HEK293 (cell line): ENCODE data around the gene TSSK3.

Source experiments
- CTCF ChIA-PET: fragments of 350-600 bp; formaldehyde crosslinking; extraction: SDS; loops from one replicate; lab custom pipeline; 2021; ENCODE audit warnings: antibody characterized with exemption; lab: Yijun Ruan, JAX
- POLR2A ChIA-PET: fragments of 300-600 bp; formaldehyde crosslinking; extraction: SDS; loops from one replicate; lab custom pipeline; 2020; ENCODE audit warnings: antibody characterized with exemption, inconsistent platforms; lab: Yijun Ruan, JAX
- H3K27ac ChIP-seq: fragments of 200-500 bp; sonication (Bioruptor generic); 2 replicates; pipeline ENCODE4 v1.5.1; 2014; ENCODE audit warnings: low read depth, low read length, control low read depth, inconsistent platforms; ENCODE audit errors: extremely low read depth
- H3K36me3 ChIP-seq, 2 experiments: fragments of 200-500 bp in 1 of 2; sonication (Bioruptor generic) in 1 of 2; 1 replicate in 1 of 2; 2 replicates in 1 of 2; pipeline ENCODE4 v1.5.1; 2014 to 2017; ENCODE audit warnings: inconsistent platforms in 2 of 2, low read length in 2 of 2; ENCODE audit not compliant: control insufficient read depth in 2 of 2, insufficient read depth in 1 of 2
- H3K4me1 ChIP-seq: fragments of 200-500 bp; sonication (Bioruptor generic); 2 replicates; pipeline ENCODE4 v1.5.1; 2014; ENCODE audit warnings: mild to moderate bottlenecking, low read length, inconsistent platforms; ENCODE audit not compliant: control insufficient read depth, insufficient read depth
- H3K4me3 ChIP-seq: 2 replicates; pipeline ENCODE4 v1.5.1; 2011; ENCODE audit warnings: low read depth, mild to moderate bottlenecking, control low read depth, low read length, moderate library complexity
- H3K9me3 ChIP-seq: fragments of 200-500 bp; sonication (Bioruptor generic); 2 replicates; pipeline ENCODE4 v1.5.1; 2014; ENCODE audit warnings: low read depth, low read length, inconsistent platforms; ENCODE audit not compliant: control insufficient read depth, insufficient read depth
- SALL2 ChIP-seq: fragments of 450-650 bp; formaldehyde crosslinking; IDR thresholded peaks from 2 replicates; pipeline ENCODE4 v1.5.0; 2017; ENCODE audit warnings: missing biosample characterization, mild to moderate bottlenecking, missing genetic modification characterization, borderline replicate concordance
- ZBTB17 ChIP-seq: fragments of 450-650 bp; formaldehyde crosslinking; IDR thresholded peaks from 2 replicates; pipeline ENCODE4 v1.5.1; 2016; ENCODE audit warnings: missing biosample characterization, missing genetic modification characterization
- ZFP37 ChIP-seq: fragments of 450-650 bp; formaldehyde crosslinking; IDR thresholded peaks from 2 replicates; pipeline ENCODE4 v1.5.1; 2016; ENCODE audit warnings: missing biosample characterization, missing genetic modification characterization
- ZNF2 ChIP-seq: fragments of 450-650 bp; formaldehyde crosslinking; IDR thresholded peaks from 2 replicates; pipeline ENCODE4 v1.5.1; 2016; ENCODE audit warnings: missing biosample characterization, missing genetic modification characterization
- ZNF23 ChIP-seq: fragments of 450-650 bp; formaldehyde crosslinking; IDR thresholded peaks from 2 replicates; pipeline ENCODE4 v1.5.1; 2016; ENCODE audit warnings: missing biosample characterization, missing genetic modification characterization, borderline replicate concordance
- ZNF48 ChIP-seq: fragments of 450-650 bp; formaldehyde crosslinking; IDR thresholded peaks from 2 replicates; pipeline ENCODE4 v1.5.1; 2016; ENCODE audit warnings: missing biosample characterization, missing genetic modification characterization
- ZNF530 ChIP-seq: fragments of 450-650 bp; formaldehyde crosslinking; IDR thresholded peaks from 2 replicates; pipeline ENCODE4 v1.5.1; 2016; ENCODE audit warnings: low read depth, missing biosample characterization, missing genetic modification characterization
- ZNF558 ChIP-seq: fragments of 450-650 bp; formaldehyde crosslinking; IDR thresholded peaks from 2 replicates; pipeline ENCODE4 v1.5.1; 2016; ENCODE audit warnings: missing biosample characterization, missing genetic modification characterization
- ZNF623 ChIP-seq: fragments of 450-650 bp; formaldehyde crosslinking; IDR thresholded peaks from 2 replicates; pipeline ENCODE4 v1.5.1; 2016; ENCODE audit warnings: missing biosample characterization, missing genetic modification characterization
- ZNF660 ChIP-seq: fragments of 450-650 bp; IDR thresholded peaks from 2 replicates; pipeline ENCODE4 v1.5.1; 2018; ENCODE audit warnings: missing biosample characterization, mild to moderate bottlenecking, missing genetic modification characterization
- ZNF777 ChIP-seq: fragments of 450-650 bp; formaldehyde crosslinking; IDR thresholded peaks from 2 replicates; pipeline ENCODE4 v1.5.1; 2017; ENCODE audit warnings: missing biosample characterization, missing genetic modification characterization, borderline replicate concordance
- ZSCAN16 ChIP-seq: fragments of 450-650 bp; formaldehyde crosslinking; IDR thresholded peaks from 2 replicates; pipeline ENCODE4 v1.5.1; 2016; ENCODE audit warnings: missing biosample characterization, missing genetic modification characterization
- TF ChIP-seq, protein P1 (sequence below): fragments of 450-650 bp; formaldehyde crosslinking; IDR thresholded peaks from 2 replicates; pipeline ENCODE4 v1.5.1; 2016; ENCODE audit warnings: missing biosample characterization, missing genetic modification characterization
- TF ChIP-seq, protein P2 (sequence below): fragments of 450-650 bp; formaldehyde crosslinking; IDR thresholded peaks from 2 replicates; pipeline ENCODE4 v1.5.1; 2017; ENCODE audit warnings: missing biosample characterization, missing genetic modification characterization
- TF ChIP-seq, protein P3 (sequence below): fragments of 450-650 bp; formaldehyde crosslinking; IDR thresholded peaks from 2 replicates; pipeline ENCODE4 v1.5.1; 2016; ENCODE audit warnings: missing biosample characterization, missing genetic modification characterization
- TF ChIP-seq, protein P4 (sequence below): fragments of 450-650 bp; formaldehyde crosslinking; IDR thresholded peaks from 2 replicates; pipeline ENCODE4 v1.5.1; 2017; ENCODE audit warnings: missing biosample characterization, missing genetic modification characterization
- TF ChIP-seq, protein P5 (sequence below): fragments of 450-650 bp; formaldehyde crosslinking; IDR thresholded peaks from 2 replicates; pipeline ENCODE4 v1.5.1; 2016; ENCODE audit warnings: missing biosample characterization, missing genetic modification characterization

Gene TSSK3

DNA sequence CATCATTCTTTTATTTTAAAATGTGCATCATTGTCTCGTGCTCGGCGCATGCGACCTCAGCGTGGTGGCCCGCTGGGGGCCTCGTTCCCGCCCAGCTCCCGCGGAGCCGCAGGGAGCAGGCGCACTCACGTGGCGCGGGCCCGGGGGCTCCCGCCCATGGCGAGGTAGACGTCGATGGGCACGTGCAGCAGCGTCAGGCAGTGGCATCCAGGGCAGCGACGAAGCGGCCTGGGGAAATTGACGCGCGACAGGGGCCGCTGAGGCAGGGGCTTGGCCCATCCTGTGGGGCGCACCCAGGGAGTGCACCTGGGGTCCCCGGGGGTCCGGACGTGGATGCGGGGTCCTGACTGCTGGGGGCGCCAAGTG is 1.0 kb upstream of the TSSK3 start (continued):
- TF ChIP-seq, protein P1, sequence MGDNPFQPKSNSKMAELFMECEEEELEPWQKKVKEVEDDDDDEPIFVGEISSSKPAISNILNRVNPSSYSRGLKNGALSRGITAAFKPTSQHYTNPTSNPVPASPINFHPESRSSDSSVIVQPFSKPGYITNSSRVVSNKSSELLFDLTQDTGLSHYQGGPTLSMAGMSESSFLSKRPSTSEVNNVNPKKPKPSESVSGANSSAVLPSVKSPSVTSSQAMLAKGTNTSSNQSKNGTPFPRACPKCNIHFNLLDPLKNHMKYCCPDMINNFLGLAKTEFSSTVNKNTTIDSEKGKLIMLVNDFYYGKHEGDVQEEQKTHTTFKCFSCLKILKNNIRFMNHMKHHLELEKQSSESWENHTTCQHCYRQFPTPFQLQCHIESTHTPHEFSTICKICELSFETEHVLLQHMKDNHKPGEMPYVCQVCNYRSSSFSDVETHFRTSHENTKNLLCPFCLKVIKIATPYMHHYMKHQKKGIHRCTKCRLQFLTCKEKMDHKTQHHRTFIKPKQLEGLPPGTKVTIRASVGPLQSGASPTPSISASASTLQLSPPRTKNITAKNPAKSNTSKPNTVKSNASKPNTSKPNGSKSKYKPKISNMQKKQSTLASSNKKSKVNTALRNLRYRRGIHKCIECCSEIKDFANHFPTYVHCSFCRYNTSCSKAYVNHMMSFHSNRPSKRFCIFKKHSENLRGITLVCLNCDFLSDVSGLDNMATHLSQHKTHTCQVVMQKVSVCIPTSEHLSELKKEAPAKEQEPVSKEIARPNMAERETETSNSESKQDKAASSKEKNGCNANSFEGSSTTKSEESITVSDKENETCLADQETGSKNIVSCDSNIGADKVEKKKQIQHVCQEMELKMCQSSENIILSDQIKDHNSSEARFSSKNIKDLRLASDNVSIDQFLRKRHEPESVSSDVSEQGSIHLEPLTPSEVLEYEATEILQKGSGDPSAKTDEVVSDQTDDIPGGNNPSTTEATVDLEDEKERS (tag by site-specific recombination): no peak
- TF ChIP-seq SALL2 (no peak), ZNF660 (tag by site-specific recombination) (no peak), ZNF777 (tag by site-specific recombination) (no peak)

DNA sequence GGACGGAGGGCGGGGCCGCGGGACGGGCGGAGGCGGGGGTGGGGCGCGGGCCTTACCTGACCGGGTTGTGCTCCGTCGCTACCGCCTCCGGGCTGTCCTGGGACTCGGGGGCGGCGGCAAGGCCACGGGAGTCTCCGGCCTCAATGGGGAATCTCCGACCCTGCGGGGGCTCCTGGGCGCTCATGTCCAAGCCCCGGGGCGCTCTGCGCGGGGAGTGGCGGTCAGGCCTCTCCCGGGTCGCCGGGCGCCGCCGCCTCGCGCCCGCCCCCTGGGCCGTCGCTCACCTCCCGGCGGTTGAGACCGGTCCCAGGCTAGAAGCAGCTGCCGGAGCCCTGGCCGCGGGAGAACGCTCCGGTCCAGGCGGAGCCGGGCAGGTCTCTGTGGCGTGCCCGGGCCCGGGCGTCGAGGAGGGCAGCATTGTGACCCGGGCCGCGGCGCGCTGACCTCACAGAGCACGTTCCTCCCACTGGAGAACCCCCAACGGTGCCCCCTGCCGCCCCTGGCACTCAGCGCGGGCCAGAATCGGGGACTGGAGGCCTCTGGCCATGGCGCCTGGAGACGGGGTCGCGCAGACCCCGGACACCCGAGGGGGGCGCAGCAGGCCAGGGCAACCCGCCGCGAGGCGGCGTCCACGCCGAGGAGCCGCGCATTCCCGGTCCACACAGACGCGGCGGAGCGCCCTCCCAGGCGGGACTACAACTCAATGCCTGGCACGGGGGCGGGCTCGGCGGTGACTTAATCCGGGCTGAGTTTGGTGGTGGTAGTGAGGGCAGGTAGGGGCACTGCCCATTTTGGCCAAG is 465 bp upstream of the TSSK3 start:
- Histone ChIP-seq H3K27ac (no peak overlapping the region), H3K4me1 (no peaks in the 10 kb centered on the region), H3K36me3 (peaks cover 0 to 91% of the 10 kb centered on the region in 2 experiments; a peak in 2 of 3 replicates), H3K4me3 (no peak overlapping the region), H3K9me3 (no peaks in the 10 kb centered on the region)
- TF ChIP-seq, protein P2, sequence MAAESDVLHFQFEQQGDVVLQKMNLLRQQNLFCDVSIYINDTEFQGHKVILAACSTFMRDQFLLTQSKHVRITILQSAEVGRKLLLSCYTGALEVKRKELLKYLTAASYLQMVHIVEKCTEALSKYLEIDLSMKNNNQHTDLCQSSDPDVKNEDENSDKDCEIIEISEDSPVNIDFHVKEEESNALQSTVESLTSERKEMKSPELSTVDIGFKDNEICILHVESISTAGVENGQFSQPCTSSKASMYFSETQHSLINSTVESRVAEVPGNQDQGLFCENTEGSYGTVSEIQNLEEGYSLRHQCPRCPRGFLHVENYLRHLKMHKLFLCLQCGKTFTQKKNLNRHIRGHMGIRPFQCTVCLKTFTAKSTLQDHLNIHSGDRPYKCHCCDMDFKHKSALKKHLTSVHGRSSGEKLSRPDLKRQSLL (tag by site-specific recombination): no peak
- TF ChIP-seq, protein P3, sequence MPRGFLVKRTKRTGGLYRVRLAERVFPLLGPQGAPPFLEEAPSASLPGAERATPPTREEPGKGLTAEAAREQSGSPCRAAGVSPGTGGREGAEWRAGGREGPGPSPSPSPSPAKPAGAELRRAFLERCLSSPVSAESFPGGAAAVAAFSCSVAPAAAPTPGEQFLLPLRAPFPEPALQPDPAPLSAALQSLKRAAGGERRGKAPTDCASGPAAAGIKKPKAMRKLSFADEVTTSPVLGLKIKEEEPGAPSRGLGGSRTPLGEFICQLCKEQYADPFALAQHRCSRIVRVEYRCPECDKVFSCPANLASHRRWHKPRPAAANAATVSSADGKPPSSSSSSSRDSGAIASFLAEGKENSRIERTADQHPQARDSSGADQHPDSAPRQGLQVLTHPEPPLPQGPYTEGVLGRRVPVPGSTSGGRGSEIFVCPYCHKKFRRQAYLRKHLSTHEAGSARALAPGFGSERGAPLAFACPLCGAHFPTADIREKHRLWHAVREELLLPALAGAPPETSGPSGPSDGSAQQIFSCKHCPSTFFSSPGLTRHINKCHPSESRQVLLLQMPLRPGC (tag by site-specific recombination): no peak
- TF ChIP-seq ZNF623 (tag by site-specific recombination) (no peak), ZSCAN16 (tag by site-specific recombination) (no peak), ZBTB17 (no peak), ZNF530 (no peak), ZNF23 (tag by site-specific recombination) (no peak), ZNF2 (no peak), ZNF48 (tag by site-specific recombination) (no peak), ZNF558 (tag by site-specific recombination) (no peak), ZFP37 (tag by site-specific recombination) (no peak)
- TF ChIP-seq, protein P4, sequence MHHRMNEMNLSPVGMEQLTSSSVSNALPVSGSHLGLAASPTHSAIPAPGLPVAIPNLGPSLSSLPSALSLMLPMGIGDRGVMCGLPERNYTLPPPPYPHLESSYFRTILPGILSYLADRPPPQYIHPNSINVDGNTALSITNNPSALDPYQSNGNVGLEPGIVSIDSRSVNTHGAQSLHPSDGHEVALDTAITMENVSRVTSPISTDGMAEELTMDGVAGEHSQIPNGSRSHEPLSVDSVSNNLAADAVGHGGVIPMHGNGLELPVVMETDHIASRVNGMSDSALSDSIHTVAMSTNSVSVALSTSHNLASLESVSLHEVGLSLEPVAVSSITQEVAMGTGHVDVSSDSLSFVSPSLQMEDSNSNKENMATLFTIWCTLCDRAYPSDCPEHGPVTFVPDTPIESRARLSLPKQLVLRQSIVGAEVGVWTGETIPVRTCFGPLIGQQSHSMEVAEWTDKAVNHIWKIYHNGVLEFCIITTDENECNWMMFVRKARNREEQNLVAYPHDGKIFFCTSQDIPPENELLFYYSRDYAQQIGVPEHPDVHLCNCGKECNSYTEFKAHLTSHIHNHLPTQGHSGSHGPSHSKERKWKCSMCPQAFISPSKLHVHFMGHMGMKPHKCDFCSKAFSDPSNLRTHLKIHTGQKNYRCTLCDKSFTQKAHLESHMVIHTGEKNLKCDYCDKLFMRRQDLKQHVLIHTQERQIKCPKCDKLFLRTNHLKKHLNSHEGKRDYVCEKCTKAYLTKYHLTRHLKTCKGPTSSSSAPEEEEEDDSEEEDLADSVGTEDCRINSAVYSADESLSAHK (tag by site-specific recombination): no peak
- TF ChIP-seq, protein P5, sequence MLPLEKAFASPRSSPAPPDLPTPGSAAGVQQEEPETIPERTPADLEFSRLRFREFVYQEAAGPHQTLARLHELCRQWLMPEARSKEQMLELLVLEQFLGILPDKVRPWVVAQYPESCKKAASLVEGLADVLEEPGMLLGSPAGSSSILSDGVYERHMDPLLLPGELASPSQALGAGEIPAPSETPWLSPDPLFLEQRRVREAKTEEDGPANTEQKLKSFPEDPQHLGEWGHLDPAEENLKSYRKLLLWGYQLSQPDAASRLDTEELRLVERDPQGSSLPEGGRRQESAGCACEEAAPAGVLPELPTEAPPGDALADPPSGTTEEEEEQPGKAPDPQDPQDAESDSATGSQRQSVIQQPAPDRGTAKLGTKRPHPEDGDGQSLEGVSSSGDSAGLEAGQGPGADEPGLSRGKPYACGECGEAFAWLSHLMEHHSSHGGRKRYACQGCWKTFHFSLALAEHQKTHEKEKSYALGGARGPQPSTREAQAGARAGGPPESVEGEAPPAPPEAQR (tag by site-specific recombination): no peak
- CTCF ChIA-PET: no interaction called here
- POLR2A ChIA-PET: interaction anchor here (1.1 to 2.0 kb wide), 2 partner anchors 26 to 29 kb away, joined by 3 to 6 read pairs; partner anchors contain the start of gene MARCKSL1
